NCI-H1092 treated with DMSO at 0.1 percent for 48 hours (cell line): Measurements from ENCODE around the gene NEDD4L.

Experiments used
- DNase-seq: peaks from one replicate; lab custom pipeline; 2025; lab: John Stamatoyannopoulos, UW

Gene NEDD4L

DNA sequence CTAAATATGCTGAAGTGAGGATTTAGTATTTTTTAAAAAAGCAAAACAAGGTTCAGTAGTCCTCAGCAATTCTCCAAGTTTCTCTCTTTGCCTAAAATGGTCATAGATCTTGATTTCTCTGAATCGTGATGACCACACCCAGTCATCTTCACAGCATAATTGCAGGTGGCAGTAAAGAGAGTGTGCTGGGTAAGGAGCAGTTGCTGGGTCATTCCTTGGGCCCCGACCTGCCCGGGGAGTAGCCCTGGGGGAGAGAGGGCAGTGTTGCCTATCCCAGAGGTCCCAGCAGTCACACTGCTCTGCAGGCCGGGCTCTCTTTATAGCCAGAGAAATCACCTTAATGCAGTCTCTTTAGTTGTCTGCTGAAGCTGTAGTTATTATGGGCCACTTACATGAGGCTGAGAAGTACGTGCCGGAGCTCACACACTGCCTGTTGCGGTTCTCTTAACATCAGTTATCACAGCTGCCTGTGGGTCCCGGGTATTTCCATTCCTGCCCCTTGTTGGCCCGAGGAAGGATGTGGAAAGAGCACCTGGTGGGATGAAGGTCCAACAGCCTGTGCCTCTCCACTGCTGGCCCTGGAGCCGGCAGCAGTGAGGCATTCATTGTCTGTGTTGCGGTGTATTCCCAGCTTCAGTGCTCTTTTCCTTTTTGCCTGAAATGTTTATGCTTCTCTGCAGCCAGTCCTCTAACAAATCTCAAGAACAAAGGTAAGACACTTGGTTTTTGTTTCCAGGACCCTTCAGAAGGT is 354.8 kb downstream of the NEDD4L start:
- no peak for DNase-seq

DNA sequence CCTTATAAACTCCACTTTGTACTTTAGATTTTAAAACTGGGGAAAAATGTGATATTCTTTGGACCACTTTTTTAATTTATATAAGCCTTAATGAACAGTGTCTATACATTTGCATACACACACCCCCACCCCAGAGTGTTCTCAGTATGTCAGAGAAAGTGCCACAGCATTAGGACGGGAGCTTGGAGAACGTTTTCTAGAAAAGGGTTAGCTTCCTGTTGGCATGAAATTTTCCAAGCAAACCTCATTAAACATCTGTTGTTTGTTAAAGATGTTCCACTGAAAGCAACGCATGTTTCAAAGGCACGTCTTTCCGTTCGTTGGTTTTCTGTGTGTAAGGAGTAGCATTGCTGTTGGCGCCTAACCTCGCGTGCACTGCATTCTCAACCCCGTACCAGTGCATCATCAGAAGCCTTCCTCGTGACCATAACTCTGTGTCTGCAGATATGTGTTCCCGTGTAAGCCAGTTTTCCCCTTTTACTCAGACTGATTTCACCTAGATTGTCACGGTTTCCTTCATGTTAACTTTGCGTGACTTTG is 356.4 kb downstream of the NEDD4L start:
- no peak for DNase-seq

DNA sequence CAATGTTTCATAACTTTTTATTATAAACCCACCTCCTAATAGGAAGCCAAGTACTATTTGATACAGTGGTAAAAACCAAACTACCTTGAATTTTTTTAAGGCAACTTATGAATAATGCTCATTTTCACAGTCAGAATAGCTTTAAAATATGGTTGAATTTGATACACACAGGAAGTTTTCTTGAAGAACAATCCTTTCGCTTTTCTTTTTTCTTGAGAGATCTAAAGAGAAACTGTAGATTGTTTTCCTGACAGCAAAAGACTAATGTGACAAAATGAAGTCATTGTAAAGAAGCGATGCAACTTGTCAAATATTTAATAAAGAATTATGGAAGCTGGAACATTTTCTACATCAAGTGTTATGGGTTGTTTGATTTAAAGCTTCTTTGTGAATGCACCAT is 357.2 kb downstream of the NEDD4L start:
- DNase-seq = no peak

- no peak for DNase-seq
These were observed 358.2 kb downstream of the NEDD4L start for GRCh38 chr18:58402247-58402646.

DNA sequence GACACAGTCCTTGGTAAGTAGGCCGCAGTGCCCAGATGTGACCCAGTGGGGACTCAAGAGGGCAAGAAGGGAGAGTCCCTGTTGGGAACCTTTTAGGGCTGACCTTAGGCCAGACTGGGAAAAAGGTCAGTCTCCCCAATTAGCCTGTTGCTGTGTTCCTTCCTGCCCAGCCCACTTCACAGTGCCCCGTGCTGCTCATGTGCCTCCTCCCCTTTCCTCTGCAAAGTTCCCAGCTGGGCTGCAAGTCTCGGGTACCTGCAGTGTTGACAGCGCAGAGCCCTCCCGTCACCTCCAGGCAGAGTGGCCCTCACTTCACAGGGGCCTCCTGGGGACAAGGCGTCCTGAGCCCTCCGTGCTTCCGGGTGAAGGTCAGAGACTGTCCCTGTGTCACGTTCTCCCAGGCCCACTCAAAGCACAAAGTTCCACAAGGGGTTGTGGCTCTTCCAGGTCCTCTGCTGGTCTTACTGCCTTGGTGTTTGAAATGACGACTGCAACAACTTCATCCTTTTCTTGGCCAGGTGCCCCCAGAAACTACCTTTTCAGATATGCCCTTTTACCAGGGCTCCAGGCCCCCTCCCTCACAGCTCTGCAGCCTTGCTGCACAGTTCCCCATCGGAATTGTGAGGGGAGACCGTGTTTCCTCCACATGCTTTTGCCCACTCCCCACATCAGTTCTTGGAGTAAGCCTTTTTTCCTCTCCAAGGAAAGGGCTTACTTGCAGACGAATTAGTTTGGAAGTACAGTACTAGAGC is 359.1 kb downstream of the NEDD4L start:
- no peak for DNase-seq

GRCh38 chr18:58403799-58404455 is 359.9 kb downstream of the NEDD4L start:
- no peak for DNase-seq

DNA sequence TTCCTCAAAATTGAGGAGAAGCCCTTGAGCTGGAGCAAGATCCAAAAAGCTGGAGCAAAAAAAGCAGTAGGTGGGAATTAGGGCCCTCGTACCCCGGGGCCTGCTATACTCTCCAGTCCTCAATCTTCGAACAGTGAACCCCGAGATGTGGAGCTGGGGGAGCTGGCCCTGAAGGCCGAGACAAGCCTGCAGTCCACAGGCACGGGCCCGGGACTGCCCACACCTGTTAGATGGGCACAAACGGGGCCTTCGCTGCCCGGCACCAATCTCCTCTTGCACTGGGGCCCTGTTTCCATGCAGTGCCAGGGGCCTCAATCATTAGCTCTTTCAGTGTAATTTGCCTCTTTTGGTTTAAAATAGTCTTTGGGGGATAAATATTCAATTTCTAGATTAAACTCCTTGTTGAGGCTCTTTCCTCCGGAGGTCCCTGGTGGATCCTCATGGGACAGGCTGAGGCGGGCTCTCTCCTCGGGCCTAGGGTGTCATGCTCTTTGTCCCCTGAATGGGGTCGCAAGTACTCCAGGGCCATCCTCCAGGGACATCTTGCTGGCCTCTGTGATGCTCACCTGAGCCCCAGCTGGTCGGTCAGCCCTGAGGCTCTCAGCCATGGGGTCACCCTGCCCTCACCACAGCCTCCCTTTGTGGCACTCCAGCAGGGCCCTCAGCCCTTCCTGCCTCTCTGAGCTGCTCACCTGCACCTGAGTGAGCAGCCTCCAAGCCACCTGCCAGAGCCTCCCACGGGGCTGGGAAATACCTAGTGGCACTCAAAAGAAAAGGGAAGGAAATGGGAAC is 361.3 kb downstream of the NEDD4L start:
- no peak for DNase-seq

DNA sequence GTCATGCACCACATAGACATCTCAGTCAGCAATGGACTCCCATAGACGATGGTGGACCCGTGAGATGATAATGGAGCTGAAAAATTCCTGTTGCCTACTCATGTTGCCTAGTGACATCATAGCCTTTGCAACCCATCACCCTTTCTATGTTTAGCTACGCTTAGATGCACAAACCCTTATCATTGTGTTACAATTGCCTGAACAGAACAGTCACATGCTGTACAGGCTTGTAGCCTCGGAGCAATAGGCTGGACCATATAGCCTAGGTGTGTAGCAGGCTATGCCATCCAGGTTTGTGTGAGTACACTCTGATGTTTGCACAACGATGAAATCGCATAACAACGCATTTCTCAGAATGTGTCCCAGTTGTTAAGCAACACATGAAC is 363.2 kb downstream of the NEDD4L start:
- DNase-seq = no peak

GRCh38 chr18:58407649-58408407 is 363.8 kb downstream of the NEDD4L start:
- no peak for DNase-seq

GRCh38 chr18:58408665-58409064 is 364.6 kb downstream of the NEDD4L start:
- no peak for DNase-seq

GRCh38 chr18:58409802-58410445 is 365.9 kb downstream of the NEDD4L start:
- no peak for DNase-seq

GRCh38 chr18:58411323-58411722 is 367.3 kb downstream of the NEDD4L start:
- DNase-seq = no peak

GRCh38 chr18:58412844-58413666 is 369.0 kb downstream of the NEDD4L start:
- DNase-seq = no peak

- no peak for DNase-seq
These were observed 369.9 kb downstream of the NEDD4L start for GRCh38 chr18:58413667-58414628.

GRCh38 chr18:58416014-58416703 is 372.1 kb downstream of the NEDD4L start:
- DNase-seq = no peak

DNA sequence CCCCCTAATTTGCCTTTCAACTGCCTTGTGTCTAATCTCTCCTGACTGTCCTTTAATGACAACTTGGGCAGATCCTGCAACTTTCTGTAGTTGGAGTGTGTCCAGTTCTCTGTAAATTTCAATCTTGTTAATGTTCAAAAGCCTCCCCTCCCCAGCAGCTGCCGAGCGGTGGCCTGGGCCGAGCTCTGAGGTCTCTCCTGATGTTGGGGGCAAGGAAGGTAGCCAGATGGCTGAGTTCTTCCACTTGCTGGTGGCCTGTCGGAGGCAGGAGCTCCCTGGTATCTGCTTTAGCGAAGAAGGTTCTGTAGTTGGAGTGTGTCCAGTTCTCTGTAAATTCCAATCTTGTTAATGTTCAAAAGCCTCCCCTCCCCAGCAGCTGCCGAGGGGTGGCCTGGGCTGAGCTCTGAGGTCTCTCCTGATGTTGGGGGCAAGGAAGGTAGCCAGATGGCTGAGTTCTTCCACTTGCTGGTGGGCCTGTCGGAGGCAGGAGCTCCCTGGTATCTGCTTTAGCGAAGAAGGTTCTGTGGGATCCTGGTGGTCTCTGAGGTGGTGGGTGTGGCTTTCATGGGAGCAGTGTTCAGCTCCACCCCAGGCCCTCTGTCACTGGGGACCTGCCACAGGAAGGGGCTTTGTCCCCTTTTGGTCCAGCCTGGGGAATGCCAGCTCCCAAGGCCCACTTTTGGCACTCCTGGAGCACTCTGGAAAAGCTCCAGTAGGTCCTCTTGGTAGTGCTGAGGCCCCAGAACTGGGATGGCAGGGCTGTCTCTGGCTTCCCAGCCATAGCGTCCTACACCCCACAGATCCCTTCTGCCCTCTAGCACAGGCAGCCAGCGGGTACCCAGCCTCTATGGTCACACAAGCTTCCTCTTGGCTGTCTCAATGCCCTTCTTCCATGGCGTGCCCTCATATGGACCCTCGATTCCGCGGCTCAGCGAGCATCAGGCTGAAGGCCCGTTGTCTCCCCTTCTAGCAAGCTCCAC is 373.0 kb downstream of the NEDD4L start:
- no peak for DNase-seq

- DNase-seq = no peak
These were observed 373.7 kb downstream of the NEDD4L start for GRCh38 chr18:58417752-58418151.
